Panc1 (cell line): ENCODE measurements around the gene ARID5B. TPM values are rescaled to one million over a fixed set of nuclear protein-coding genes. Genes with fewer than 3 reads are reported as not detected.
A peak's percentile ranks its signal among the peaks of the same experiment; 100 is the strongest.

Experiments
- ATAC-seq: fragments of 200-7000 bp; cut with Tn5 transposase; 2 replicates; pipeline ENCODE4 v1.9.1; 2020; ENCODE audit warnings: mild to moderate bottlenecking, moderate library complexity
- BruUV-seq: library from RNA; stranded (reverse); fragments of 400-500 nt; replicated peaks from 2 replicates; lab custom pipeline; 2021; lab: Mats Ljungman, UMichigan
- CTCF ChIA-PET: fragments of 300-600 bp; sonication (Branson Sonifier 250); formaldehyde crosslinking; loops from one replicate; lab custom pipeline; 2022; ENCODE audit warnings: antibody characterized with exemption; lab: Charles Lee
- POLR2A ChIA-PET: fragments of 300-600 bp; sonication (Branson Sonifier 250); formaldehyde crosslinking; loops from one replicate; lab custom pipeline; 2022; ENCODE audit warnings: antibody characterized with exemption; lab: Charles Lee
- DNase-seq: peaks from one replicate; pipeline ENCODE4 v3.0.0-alpha.2; 2010; ENCODE audit warnings: low read depth, low spot score
- H3K27ac ChIP-seq: 2 replicates; pipeline ENCODE4 v1.5.1; 2011; ENCODE audit warnings: mild to moderate bottlenecking, low read length, inconsistent platforms
- H3K27me3 ChIP-seq: fragments of 200-500 bp; sonication (Bioruptor generic); 2 replicates; pipeline ENCODE4 v1.6.0; 2014; ENCODE audit warnings: low read length, inconsistent platforms; ENCODE audit not compliant: control insufficient read depth, insufficient read depth
- H3K36me3 ChIP-seq: fragments of 200-500 bp; sonication (Bioruptor generic); 2 replicates; pipeline ENCODE4 v1.5.1; 2014; ENCODE audit warnings: inconsistent platforms, mild to moderate bottlenecking, low read length, moderate library complexity; ENCODE audit not compliant: control insufficient read depth, insufficient read depth
- H3K4me1 ChIP-seq: 2 replicates; pipeline ENCODE4 v1.5.1; 2011; ENCODE audit warnings: inconsistent platforms, mild to moderate bottlenecking, low read length, moderate library complexity; ENCODE audit not compliant: control insufficient read depth, insufficient read depth
- H3K4me3 ChIP-seq, 2 experiments: 2 replicates each; pipeline ENCODE4 v1.5.1; 2011 to 2012; ENCODE audit warnings: low read depth in 2 of 2, low read length in 2 of 2, mild to moderate bottlenecking in 2 of 2, inconsistent platforms in 1 of 2, moderate library complexity in 1 of 2
- H3K9me3 ChIP-seq: fragments of 200-500 bp; sonication (Bioruptor generic); 2 replicates; pipeline ENCODE4 v1.5.1; 2014; ENCODE audit warnings: low read depth, mild to moderate bottlenecking, inconsistent platforms, low read length, moderate library complexity; ENCODE audit not compliant: control insufficient read depth, insufficient read depth
- POLR2AphosphoS5 ChIP-seq: IDR thresholded peaks from 2 replicates; pipeline ENCODE4 v1.6.1; 2012; ENCODE audit warnings: mild to moderate bottlenecking, low read depth, low read length, moderate library complexity
- SIN3A ChIP-seq: IDR thresholded peaks from 2 replicates; pipeline ENCODE4 v1.6.1; 2012; ENCODE audit warnings: low read depth, mild to moderate bottlenecking, low read length, moderate library complexity, borderline replicate concordance; ENCODE audit not compliant: insufficient read depth
- TCF7L2 ChIP-seq: IDR thresholded peaks from 2 replicates; pipeline ENCODE4 v1.6.1; 2011; ENCODE audit warnings: mild to moderate bottlenecking, low read depth, low read length, inconsistent platforms
- in situ Hi-C: cut with HindIII; loops from 2 replicates; pipeline ENCODE4 v1.10.0; 2016; ENCODE audit warnings: low sequenced_read_pairs, low pct_unique_long_range_greater_than_20kb
- intact Hi-C: fragments of 100-400 bp; cut with micrococcal nuclease; formaldehyde crosslinking; loops from one replicate; pipeline ENCODE4 v1.10.0; 2022; ENCODE audit not compliant: unreplicated experiment
- total RNA-seq: library from RNA; stranded (reverse); gene quantifications from one replicate; pipeline ENCODE4 v1.2.1, GENCODE V29; 2021; ENCODE audit not compliant: unreplicated experiment
- TF ChIP-seq, protein P1 (sequence below): fragments of 450-650 bp; IDR thresholded peaks from 2 replicates; pipeline ENCODE4 v1.5.1; 2017; ENCODE audit warnings: mild to moderate bottlenecking
- TF ChIP-seq, protein P2 (sequence below), 2 experiments: IDR thresholded peaks; 2 replicates each; pipeline ENCODE4 v1.6.1; 2011 to 2012; ENCODE audit warnings: low read depth in 2 of 2, control low read depth in 1 of 2, low read length in 1 of 2, mild to moderate bottlenecking in 1 of 2, moderate library complexity in 1 of 2; ENCODE audit not compliant: insufficient read depth in 1 of 2

ARID5B gene
- total RNA-seq, 1 experiment from 2014 or later: 22.7 TPM

DNA sequence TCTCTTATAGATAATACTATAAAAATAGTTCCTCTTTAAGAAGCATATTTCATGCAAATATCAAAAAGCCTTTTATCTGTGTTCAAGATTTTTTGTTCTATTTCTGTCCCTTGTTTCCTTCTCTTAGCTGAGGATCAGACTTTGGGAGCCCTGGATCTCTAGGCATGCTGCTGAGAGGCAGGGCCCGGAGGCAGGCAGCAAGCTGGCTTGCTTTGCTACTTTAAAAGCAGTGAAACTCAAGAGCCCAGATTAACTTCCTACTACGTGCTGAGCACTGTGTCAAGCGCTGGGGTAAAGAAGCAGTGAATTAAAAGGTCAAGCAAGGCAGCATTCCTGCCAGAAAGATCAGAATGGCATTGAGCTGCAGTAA, 31.0 kb upstream of the ARID5B start:
- BruUV-seq: no TSS peak
- H3K9me3 ChIP-seq: no peaks in the 10 kb centered on the region
- H3K4me1 ChIP-seq: peaks cover 13% of the 10 kb centered on the region; the same call in 1 of the 2 replicates
- in situ Hi-C loops (no loop called here), intact Hi-C loops (no loop called here)
- ChIA-PET POLR2A (interaction anchor here (0.6 kb wide), 1 partner anchor 29 kb away, joined by 4 read pairs; no protein-coding TSS in a partner anchor), CTCF (no interaction called here)
- TF ChIP-seq POLR2AphosphoS5 (no peak), TCF7L2 (no peak), SIN3A (no peak)
- TF ChIP-seq, protein P1, sequence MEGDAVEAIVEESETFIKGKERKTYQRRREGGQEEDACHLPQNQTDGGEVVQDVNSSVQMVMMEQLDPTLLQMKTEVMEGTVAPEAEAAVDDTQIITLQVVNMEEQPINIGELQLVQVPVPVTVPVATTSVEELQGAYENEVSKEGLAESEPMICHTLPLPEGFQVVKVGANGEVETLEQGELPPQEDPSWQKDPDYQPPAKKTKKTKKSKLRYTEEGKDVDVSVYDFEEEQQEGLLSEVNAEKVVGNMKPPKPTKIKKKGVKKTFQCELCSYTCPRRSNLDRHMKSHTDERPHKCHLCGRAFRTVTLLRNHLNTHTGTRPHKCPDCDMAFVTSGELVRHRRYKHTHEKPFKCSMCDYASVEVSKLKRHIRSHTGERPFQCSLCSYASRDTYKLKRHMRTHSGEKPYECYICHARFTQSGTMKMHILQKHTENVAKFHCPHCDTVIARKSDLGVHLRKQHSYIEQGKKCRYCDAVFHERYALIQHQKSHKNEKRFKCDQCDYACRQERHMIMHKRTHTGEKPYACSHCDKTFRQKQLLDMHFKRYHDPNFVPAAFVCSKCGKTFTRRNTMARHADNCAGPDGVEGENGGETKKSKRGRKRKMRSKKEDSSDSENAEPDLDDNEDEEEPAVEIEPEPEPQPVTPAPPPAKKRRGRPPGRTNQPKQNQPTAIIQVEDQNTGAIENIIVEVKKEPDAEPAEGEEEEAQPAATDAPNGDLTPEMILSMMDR: no peak
- TF ChIP-seq, protein P2, sequence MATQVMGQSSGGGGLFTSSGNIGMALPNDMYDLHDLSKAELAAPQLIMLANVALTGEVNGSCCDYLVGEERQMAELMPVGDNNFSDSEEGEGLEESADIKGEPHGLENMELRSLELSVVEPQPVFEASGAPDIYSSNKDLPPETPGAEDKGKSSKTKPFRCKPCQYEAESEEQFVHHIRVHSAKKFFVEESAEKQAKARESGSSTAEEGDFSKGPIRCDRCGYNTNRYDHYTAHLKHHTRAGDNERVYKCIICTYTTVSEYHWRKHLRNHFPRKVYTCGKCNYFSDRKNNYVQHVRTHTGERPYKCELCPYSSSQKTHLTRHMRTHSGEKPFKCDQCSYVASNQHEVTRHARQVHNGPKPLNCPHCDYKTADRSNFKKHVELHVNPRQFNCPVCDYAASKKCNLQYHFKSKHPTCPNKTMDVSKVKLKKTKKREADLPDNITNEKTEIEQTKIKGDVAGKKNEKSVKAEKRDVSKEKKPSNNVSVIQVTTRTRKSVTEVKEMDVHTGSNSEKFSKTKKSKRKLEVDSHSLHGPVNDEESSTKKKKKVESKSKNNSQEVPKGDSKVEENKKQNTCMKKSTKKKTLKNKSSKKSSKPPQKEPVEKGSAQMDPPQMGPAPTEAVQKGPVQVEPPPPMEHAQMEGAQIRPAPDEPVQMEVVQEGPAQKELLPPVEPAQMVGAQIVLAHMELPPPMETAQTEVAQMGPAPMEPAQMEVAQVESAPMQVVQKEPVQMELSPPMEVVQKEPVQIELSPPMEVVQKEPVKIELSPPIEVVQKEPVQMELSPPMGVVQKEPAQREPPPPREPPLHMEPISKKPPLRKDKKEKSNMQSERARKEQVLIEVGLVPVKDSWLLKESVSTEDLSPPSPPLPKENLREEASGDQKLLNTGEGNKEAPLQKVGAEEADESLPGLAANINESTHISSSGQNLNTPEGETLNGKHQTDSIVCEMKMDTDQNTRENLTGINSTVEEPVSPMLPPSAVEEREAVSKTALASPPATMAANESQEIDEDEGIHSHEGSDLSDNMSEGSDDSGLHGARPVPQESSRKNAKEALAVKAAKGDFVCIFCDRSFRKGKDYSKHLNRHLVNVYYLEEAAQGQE (IDR thresholded peaks at IDR 0.05; ENCODE audit: insufficient read depth in 1 of 2, low read depth in 2 of 2, low read length in 1 of 2): no peak
- H3K27me3 ChIP-seq: no peaks in the 10 kb centered on the region
- H3K27ac ChIP-seq: peak overlapping the region; percentile 76
- H3K4me3 ChIP-seq: no peak overlapping the region
- no peaks in the 10 kb centered on the region for H3K36me3 ChIP-seq
- DNase-seq: no peak
- ATAC-seq: peak; percentile 53; the same call in 1 of the 2 replicates

DNA sequence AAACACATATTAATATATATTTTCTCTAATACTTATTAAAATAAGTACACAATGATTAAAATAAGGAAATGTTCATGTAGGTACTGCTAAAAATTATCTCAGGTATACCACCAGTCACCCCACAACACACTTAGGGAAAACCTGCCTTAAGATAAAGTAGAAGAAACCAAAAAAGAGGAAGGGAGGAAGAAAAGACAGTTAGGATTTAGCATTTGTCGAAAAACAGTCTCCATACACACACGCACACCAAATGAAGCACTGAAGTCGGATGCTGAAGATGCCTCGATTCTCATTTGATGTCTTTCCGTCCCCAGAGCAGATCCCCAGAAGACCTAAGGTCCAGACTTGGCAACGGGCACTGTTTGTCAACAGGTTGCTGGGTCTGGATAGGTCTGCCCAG, 30.0 kb upstream of the ARID5B start:
- no peaks in the 10 kb centered on the region for H3K9me3 ChIP-seq
- ATAC-seq (no peak), DNase-seq (no peak)
- peak overlapping the region; percentile 76; the same call in 1 of the 2 replicates for H3K27ac ChIP-seq
- H3K27me3 ChIP-seq: no peaks in the 10 kb centered on the region
- CTCF ChIA-PET: no interaction called here
- H3K4me1 ChIP-seq: peaks cover 13% of the 10 kb centered on the region; the same call in 1 of the 2 replicates
- no TSS peak for BruUV-seq
- POLR2A ChIA-PET: no interaction called here
- TF ChIP-seq, protein P2 (IDR thresholded peaks at IDR 0.05; ENCODE audit: insufficient read depth in 1 of 2, low read depth in 2 of 2, low read length in 1 of 2): no peak
- TF ChIP-seq SIN3A (no peak), TCF7L2 (no peak), POLR2AphosphoS5 (no peak)
- TF ChIP-seq, protein P1: no peak
- intact Hi-C loops (no loop called here), in situ Hi-C loops (no loop called here)
- no peak overlapping the region for H3K4me3 ChIP-seq
- no peaks in the 10 kb centered on the region for H3K36me3 ChIP-seq
